Adrenal gland (tissue), 12 donors: ENCODE measurements around the gene GRIP1. TPM values are rescaled to one million over a fixed set of nuclear protein-coding genes. Genes with fewer than 3 reads are reported as not detected.

Experiments
- DNase-seq, 7 donors: peaks; one replicate each; pipeline ENCODE4 v3.0.0-alpha.2; 2019 to 2020
- H3K27ac ChIP-seq, 5 donors: fragments of 200-600 bp; sonication (generic) in 4 of 5; 1 replicate in 3 of 5; 2 replicates in 2 of 5; pipeline versions ENCODE4 v1.5.1 to v1.8.0; 2016 to 2020; ENCODE audit warnings: mild to moderate bottlenecking in 1 of 5
- H3K27me3 ChIP-seq: fragments of 200-600 bp; 2 replicates; pipeline ENCODE4 v1.8.0; 2021
- H3K36me3 ChIP-seq, 2 donors: fragments of 200-600 bp; replicated peaks in 1 of 2; 1 replicate in 1 of 2; 2 replicates in 1 of 2; pipeline versions ENCODE4 v1.5.1 to v1.8.0; 2018 to 2022
- H3K4me1 ChIP-seq, 2 donors: fragments of 200-600 bp; replicated peaks in 1 of 2; 1 replicate in 1 of 2; 2 replicates in 1 of 2; pipeline versions ENCODE4 v1.5.1 to v1.8.0; 2018 to 2021
- H3K4me3 ChIP-seq, 4 donors: fragments of 200-600 bp; sonication (generic) in 3 of 4; one replicate each; pipeline ENCODE4 v1.5.1; 2016 to 2018
- H3K9me3 ChIP-seq, 3 donors: fragments of 200-600 bp; sonication (generic) in 1 of 3; replicated peaks in 1 of 3; 1 replicate in 2 of 3; 2 replicates in 1 of 3; pipeline versions ENCODE4 v1.5.1 to v1.8.0; 2016 to 2021
- CTCF ChIP-seq, 6 experiments: fragments of 450-650 bp in 4 of 6; fragments of 200-600 bp in 2 of 6; sonication (generic) in 1 of 6; IDR thresholded peaks; 1 replicate in 5 of 6; 2 replicates in 1 of 6; pipeline versions ENCODE4 v1.5.1 to v1.8.0; 2016 to 2021; ENCODE audit warnings: antibody characterized with exemption in 6 of 6, mild to moderate bottlenecking in 2 of 6, moderate library complexity in 1 of 6
- POLR2A ChIP-seq, 2 donors: fragments of 450-650 bp; IDR thresholded peaks; one replicate each; pipeline ENCODE4 v1.6.1; 2017; ENCODE audit warnings: antibody characterized with exemption in 2 of 2, mild to moderate bottlenecking in 2 of 2, moderate library complexity in 1 of 2
- WGBS, 4 donors: extraction: QIAGEN DNeasy Blood & Tissue Kit in 2 of 4; methylation state at CpG; one replicate each; pipeline versions ENCODE4 v1.1.5 to v1.1.7; 2013 to 2017; 5-methylcytosine and 5-hydroxymethylcytosine counted together
- intact Hi-C, 2 donors: fragments of 100-400 bp; cut with DNase I; formaldehyde crosslinking; loops; one replicate each; pipeline versions ENCODE4 v1.14.1 to v1.15.0; 2022 to 2023
- polyA plus RNA-seq, 3 donors: library from polyadenylated mRNA; stranded (reverse); fragments of 200-250 nt in 2 of 3; fragments of 350-450 nt in 1 of 3; fragmentation: Illumina TruSeq in 1 of 3; extraction: RNeasy Lipid Tissue Mini Kit (QIAGEN cat#74804) in 1 of 3; gene quantifications; one replicate each; pipeline ENCODE4 v1.2.3, GENCODE V29; 2013 to 2014
- total RNA-seq, 9 donors: library from RNA; depleted of rRNA in 4 of 9; stranded (reverse); fragments of >200 nt in 4 of 9; fragments of 120-200 nt in 1 of 9; fragmentation: NEBNext Ultra II Directional in 1 of 9; extraction: Animal tissue kit (Norgen Biotek cat#: 25700) in 1 of 9; gene quantifications; one replicate each; pipeline versions ENCODE4 v1.1.0 to v1.2.4, GENCODE V29; 2013 to 2023
- donor health status: healthy with polysubstance abuse.
- donor health status: Bipolar disorder and iron deficiency.
- donor health status: DM: yes; HTN: yes; CAD: no.
- donor health status: DM: no; HTN: no; CAD: no.
- donor health status: DM: no; HTN: no; CAD: no.
- donor health status: DM: yes; HTN: yes; CAD: no.

Gene GRIP1
- total and polyA plus RNA-seq, 12 donors: 0.54 to 10.8 (median 2.4) TPM

GRCh38 chr12:66599816-66600215 lies 79.1 kb downstream of the GRIP1 start:
- Histone ChIP-seq H3K4me3 (no peak overlapping the region), H3K27ac (no peak overlapping the region), H3K27me3 (no peaks in the 10 kb centered on the region), H3K9me3 (no peaks in the 10 kb centered on the region), H3K36me3 (no peaks in the 10 kb centered on the region), H3K4me1 (no peaks in the 10 kb centered on the region)
- intact Hi-C loops: no loop called here
- TF ChIP-seq CTCF (IDR thresholded peaks at IDR 0.05): no peak
- no peak for TF ChIP-seq POLR2A (IDR thresholded peaks at IDR 0.05)
- WGBS, 4 donors: 45 to 67% (median 57%) methylated on average over 1 of the region's 1 CpG
- no peak for DNase-seq

GRCh38 chr12:66598608-66599007 lies 80.3 kb downstream of the GRIP1 start:
- no peak for TF ChIP-seq CTCF (IDR thresholded peaks at IDR 0.05)
- no peak for TF ChIP-seq POLR2A (IDR thresholded peaks at IDR 0.05)
- intact Hi-C loops: no loop called here
- no peak for DNase-seq
- Histone ChIP-seq H3K4me1 (no peaks in the 10 kb centered on the region), H3K36me3 (no peaks in the 10 kb centered on the region), H3K4me3 (no peak overlapping the region), H3K27ac (no peak overlapping the region), H3K9me3 (no peaks in the 10 kb centered on the region), H3K27me3 (no peaks in the 10 kb centered on the region)
- 52 to 83% (median 69%) methylated on average over 2 of the region's 2 CpGs for WGBS, 4 donors

GRCh38 chr12:66598079-66598478 lies 80.8 kb downstream of the GRIP1 start:
- no peaks in the 10 kb centered on the region for H3K27me3 ChIP-seq
- no peaks in the 10 kb centered on the region for H3K9me3 ChIP-seq
- DNase-seq: no peak
- TF ChIP-seq POLR2A (IDR thresholded peaks at IDR 0.05) (no peak), CTCF (IDR thresholded peaks at IDR 0.05) (no peak)
- no peaks in the 10 kb centered on the region for H3K36me3 ChIP-seq
- no peaks in the 10 kb centered on the region for H3K4me1 ChIP-seq
- no peak overlapping the region for H3K4me3 ChIP-seq
- H3K27ac ChIP-seq: no peak overlapping the region
- WGBS, 4 donors: 69 to 83% (median 76%) methylated on average over 4 of the region's 4 CpGs
- intact Hi-C loops: no loop called here

GRCh38 chr12:66596199-66596598 lies 82.7 kb downstream of the GRIP1 start:
- Histone ChIP-seq H3K9me3 (no peaks in the 10 kb centered on the region), H3K4me1 (no peaks in the 10 kb centered on the region), H3K27me3 (no peaks in the 10 kb centered on the region), H3K4me3 (no peak overlapping the region), H3K27ac (no peak overlapping the region), H3K36me3 (no peaks in the 10 kb centered on the region)
- no peak for TF ChIP-seq POLR2A (IDR thresholded peaks at IDR 0.05)
- no peak for TF ChIP-seq CTCF (IDR thresholded peaks at IDR 0.05)
- WGBS, 4 donors: 63 to 76% (median 66%) methylated on average over 2 of the region's 2 CpGs
- intact Hi-C loops: no loop called here
- DNase-seq: no peak
